DMS153 (cell line): ENCODE measurements around the gene PSG5.
"Not testable (repeated sequence)": the region's sequence is repeated elsewhere in the genome, so short reads cannot be mapped to it uniquely, and the experiment has no call there.

Experiments used
- DNase-seq: peaks from one replicate; lab custom pipeline; 2025; lab: John Stamatoyannopoulos, UW

Gene PSG5

DNA sequence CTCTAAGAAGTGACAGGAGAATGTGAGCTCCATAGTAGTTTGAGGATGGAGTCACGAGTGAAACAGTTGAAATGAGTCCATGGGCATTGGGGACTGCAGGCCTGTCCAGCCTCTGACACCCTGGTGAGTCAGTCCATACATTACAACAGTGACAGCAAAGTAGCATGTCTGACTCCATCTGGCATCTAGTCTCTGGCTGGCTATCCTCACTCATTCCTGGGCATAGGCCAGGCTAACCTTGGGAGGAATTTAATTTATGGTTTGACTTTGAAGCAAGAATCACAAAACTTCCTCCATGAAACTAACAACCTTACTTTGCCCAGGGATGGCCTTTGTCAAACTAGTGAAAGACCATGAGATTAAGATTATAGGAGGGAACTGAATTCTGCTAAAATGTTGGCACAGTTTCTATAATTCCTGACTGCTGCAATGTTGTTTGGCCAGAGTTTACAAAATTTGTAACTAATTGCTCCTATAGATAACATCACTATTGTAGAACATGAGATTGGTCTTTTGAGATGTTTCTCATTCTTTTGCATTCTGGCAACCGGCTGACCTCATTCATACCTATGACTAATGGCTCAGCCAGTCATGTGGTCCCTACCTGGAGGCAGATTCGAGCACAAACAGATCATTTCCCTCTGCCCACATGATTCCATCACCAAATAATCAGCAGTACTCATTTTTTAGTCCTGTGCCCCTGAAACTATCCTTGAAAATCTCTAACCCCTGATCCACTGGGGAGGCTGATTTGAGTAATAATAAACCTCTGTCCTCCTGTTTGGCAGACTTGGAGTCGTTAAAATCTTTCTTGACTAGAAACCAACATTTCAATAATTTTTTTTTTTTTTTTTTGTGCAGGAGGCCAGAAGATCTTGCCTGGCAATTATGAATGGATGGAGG, 4.2 kb downstream of the PSG5 start:
- not testable (repeated sequence) for DNase-seq

DNA sequence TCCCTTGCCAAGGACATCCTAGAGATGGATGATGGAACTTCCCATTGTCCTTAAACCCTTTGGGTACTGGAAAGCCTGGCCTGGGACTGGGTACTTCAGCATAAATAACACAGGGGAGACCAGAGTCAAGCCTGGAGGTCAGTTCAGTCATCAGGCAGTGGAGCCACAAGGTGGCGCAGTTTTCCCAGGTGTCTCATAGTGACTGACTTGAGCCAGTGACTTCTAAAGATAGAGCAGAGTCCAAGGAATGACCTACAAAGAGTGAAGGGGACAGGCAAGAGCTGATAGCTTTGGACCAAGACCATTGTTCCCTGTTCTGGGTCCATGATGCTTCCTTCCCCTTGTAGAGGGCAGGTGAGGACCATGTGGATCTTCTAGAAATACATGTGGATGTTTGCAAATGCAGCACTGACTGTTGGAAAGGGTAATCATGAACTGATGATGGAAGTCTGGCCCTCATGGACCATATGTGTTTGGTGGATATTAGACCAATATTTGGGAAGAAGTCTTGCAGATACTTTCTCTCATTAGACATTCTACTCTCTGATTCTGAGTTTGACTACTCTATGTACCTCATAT, 6.7 kb downstream of the PSG5 start:
- DNase-seq, result not testable (repeated sequence)

DNA sequence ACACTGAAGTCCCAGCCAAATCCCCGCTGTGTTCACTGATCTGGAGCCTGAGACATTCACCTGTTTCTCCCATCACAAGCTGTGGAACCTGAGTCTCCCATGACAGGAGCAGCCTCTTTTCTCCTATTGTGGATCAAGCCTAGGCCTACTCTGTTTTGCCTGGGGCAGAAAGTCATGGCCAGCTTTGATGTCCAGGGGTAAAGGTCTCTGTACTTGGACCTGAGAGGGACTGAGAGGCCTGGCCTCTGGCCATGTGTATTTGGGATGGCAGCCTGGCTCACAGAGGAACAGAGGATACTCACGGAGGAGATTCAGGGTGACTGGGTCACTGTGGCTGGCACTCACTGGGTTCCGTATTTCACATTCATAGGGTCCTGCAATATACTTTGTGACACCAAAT, 7.8 kb downstream of the PSG5 start:
- DNase-seq, result not testable (repeated sequence)

- DNase-seq, result not testable (repeated sequence)
Measured at GRCh38 chr19:43165906-43166305, 20.4 kb downstream of the PSG5 start.

DNA sequence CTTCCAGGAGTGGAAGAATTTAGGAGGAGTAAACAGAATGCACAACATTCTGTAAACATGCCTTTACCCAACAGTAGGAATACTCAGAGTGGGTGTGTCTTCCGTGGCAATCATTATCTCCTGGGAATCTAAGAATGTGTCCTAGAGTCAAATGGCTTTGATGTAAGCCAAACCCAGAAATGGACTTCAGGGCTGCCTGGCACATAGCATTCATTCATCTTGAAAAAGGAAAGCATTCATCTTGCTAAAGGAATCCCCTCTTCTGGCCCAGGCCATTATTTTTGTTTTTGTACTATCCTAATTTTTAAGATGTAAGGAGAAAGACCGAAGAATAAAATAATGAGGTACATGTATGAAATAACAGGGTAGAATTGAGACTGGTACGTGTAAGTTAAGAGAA, 23.2 kb downstream of the PSG5 start:
- not testable (repeated sequence) for DNase-seq

GRCh38 chr19:43162261-43162660, 24.1 kb downstream of the PSG5 start:
- not testable (repeated sequence) for DNase-seq

GRCh38 chr19:43152214-43152613, 34.1 kb downstream of the PSG5 start:
- no peak for DNase-seq

DNA sequence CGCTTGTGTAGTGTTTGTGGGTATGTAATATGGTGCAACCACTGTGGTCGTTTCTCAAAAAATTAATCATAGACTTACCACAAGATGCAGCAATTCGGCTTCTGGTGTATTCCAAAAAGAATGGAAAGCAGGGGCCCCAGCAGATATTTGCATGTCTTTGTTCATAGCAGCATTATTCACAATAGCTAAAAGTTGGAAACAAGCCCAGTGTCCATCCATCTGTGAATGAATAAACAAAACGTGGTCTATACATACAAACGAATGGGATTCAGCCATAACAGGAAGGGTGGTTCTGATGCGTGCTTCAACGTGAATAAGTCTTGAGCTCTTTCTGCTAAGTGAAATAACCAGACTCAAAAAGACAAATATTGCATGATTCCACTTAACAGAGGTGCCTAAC, 36.5 kb downstream of the PSG5 start:
- DNase-seq, result peak; percentile 99

GRCh38 chr19:43148233-43148632, 38.1 kb downstream of the PSG5 start:
- DNase-seq, result peak; percentile 17

GRCh38 chr19:43141763-43142162, 44.6 kb downstream of the PSG5 start:
- not testable (repeated sequence) for DNase-seq

DNA sequence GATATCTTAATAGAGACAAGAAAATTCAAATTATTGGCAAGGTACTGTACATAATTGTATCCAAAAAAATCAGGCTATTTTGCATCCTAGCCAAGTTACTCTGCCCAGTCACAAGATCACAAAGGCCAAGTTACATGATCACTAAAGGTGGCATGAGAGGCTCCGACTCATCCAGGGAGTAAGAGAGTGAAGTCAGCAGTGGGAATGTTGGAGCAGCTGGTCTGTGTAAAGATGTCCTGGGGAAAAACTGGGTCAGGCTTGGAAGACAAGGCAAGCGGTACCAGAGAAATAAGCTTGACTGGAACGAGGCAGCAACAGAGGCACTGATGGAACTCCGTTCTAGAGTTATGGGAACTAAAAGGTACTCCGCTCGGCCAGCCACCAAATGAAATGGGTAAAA, 53.6 kb downstream of the PSG5 start:
- no peak for DNase-seq

GRCh38 chr19:43131281-43131842, 55.0 kb downstream of the PSG5 start:
- DNase-seq, result peak; percentile 96

DNA sequence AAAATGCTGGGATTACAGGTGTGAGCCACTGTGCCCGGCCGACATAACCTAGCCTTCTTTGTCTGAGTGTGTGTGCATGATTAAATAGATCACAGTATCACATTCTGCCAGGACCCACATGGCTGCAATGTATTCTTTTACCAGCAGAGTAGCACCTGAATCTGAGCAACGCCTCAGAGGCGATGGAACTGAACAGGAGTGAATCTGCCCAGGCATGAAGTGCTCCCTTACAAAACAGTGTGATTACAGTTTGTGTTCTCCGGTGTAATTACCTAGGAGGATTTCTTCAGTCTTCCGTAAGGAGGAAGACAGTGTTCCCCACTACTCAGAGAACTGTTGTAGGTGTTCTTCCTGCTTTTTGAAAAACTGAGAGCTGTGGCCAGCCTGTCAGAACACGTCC, 57.1 kb downstream of the PSG5 start:
- not testable (repeated sequence) for DNase-seq

DNA sequence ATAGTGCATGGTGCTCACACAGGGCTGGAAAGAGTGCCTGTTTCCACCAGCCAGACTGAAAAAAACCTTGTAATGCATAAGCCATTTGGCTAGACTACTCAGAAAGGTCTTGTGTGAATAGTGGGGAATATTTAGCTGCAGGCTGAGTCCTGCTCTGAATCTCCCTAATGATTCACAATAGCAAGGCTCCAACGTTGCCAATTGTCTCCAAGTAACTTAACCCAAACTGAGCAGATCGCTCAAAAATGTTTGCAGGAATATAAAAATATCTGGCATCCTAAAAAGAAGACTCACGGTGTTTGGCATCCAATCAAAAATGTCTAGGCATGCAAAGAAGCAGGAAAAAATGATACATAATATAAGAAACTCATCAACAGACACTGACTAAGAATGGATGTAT, 59.0 kb downstream of the PSG5 start:
- DNase-seq, result not testable (repeated sequence)

- no peak for DNase-seq
Measured at GRCh38 chr19:43126720-43127119, 59.6 kb downstream of the PSG5 start.

DNA sequence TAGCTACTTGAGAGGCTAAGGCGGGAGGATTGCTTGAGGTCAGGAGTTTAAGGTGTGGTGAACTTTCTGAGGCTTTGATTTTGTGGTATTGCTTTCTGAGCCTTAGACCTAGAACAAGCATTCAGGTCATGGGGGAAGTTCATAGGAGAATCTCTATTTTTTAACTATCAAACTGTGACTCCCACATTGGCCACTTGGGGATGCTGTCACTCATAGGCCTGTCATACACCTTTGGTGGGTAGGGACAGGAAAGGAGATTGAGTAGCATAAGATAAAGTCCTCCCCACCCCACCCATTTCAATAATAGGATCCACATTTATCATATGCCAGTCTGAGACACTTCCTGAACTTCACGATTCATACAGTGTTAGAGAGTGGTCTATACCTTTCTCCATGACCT, 62.0 kb downstream of the PSG5 start:
- no peak for DNase-seq

- peak; percentile 32 for DNase-seq
Measured at GRCh38 chr19:43120433-43121026, 65.8 kb downstream of the PSG5 start.

- DNase-seq, result not testable (repeated sequence)
Measured at GRCh38 chr19:43119526-43119925, 66.8 kb downstream of the PSG5 start.
